ENCODE measurements around the gene GNAT3.

The GNAT3 gene

DNA sequence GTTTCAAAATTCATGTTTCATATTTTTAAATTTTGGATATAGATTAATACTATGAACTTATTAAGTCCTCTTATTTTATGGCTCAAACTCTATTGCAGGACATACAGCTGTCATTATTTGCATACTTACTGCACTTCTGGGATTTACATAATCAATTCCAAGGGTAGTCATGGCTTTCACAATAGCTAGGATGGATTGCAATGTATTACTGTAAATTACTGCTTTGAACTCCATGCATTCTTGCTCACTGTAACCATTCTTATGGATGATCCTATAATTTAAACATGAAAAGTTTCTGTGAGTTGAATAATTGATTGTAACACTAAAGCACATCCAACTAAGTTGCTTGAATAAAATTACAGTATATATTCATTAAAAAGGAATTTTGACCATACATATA lies 23.5 kb downstream of the GNAT3 start:
- H3K4me2 ChIP-seq (ENCODE audit: low read depth, low read length, poor library complexity, severe bottlenecking), result no peak overlapping the region
- H3K36me3 ChIP-seq (ENCODE audit: insufficient read depth, low read length), result no peaks in the 10 kb centered on the region
- H3K4me3 ChIP-seq (ENCODE audit: low read length, poor library complexity, severe bottlenecking), result no peak overlapping the region
- no peak overlapping the region for H2AFZ ChIP-seq (ENCODE audit: low read length)
- no peak overlapping the region for H3K9ac ChIP-seq (ENCODE audit: low read depth, low read length, poor library complexity, severe bottlenecking)
- TF ChIP-seq EZH2phosphoT487 (IDR thresholded peaks at IDR 0.05; ENCODE audit: borderline replicate concordance), result no peak
- TF ChIP-seq, protein P1, sequence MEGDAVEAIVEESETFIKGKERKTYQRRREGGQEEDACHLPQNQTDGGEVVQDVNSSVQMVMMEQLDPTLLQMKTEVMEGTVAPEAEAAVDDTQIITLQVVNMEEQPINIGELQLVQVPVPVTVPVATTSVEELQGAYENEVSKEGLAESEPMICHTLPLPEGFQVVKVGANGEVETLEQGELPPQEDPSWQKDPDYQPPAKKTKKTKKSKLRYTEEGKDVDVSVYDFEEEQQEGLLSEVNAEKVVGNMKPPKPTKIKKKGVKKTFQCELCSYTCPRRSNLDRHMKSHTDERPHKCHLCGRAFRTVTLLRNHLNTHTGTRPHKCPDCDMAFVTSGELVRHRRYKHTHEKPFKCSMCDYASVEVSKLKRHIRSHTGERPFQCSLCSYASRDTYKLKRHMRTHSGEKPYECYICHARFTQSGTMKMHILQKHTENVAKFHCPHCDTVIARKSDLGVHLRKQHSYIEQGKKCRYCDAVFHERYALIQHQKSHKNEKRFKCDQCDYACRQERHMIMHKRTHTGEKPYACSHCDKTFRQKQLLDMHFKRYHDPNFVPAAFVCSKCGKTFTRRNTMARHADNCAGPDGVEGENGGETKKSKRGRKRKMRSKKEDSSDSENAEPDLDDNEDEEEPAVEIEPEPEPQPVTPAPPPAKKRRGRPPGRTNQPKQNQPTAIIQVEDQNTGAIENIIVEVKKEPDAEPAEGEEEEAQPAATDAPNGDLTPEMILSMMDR (conservative IDR thresholded peaks at IDR 0.05; ENCODE audit: low read length), result no peak
- no peaks in the 10 kb centered on the region for H3K4me1 ChIP-seq (ENCODE audit: insufficient read depth, low read length, poor library complexity, severe bottlenecking)
- no peaks in the 10 kb centered on the region for H3K27me3 ChIP-seq (ENCODE audit: insufficient read depth, low read length, poor library complexity, severe bottlenecking)
- H3K9me3 ChIP-seq (ENCODE audit: insufficient read depth, low read depth, low read length), result no peaks in the 10 kb centered on the region
- no peaks in the 10 kb centered on the region for H4K20me1 ChIP-seq (ENCODE audit: insufficient read depth, low read length, poor library complexity, severe bottlenecking)
- H3K9me2 ChIP-seq (replicated peaks; ENCODE audit: low read depth, low read length), result no peaks in the 10 kb centered on the region
- H3F3A ChIP-seq (ENCODE audit: low read depth), result no peaks in the 10 kb centered on the region
- no peaks in the 10 kb centered on the region for H3K79me2 ChIP-seq (ENCODE audit: insufficient read depth, low read length)

DNA sequence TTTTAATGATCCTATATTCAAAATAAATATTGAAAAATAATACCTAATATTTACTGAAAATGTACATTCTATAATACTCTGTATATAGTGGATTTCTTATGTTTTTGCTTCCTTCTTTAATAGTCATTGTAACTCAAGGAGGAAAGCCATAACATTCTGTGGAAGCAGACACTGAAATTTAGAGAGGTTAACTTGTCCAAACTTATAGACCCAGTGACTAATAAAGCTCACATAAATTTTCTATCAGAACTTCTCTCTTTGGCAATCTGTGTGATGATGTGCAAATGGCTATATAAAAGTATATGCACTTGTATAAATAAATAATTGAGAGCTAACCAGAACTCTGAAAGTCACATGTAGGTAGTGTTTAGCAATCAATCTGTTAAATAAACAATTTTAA lies 26.1 kb downstream of the GNAT3 start:
- no peaks in the 10 kb centered on the region for H3K79me2 ChIP-seq (ENCODE audit: insufficient read depth, low read length)
- no peak overlapping the region for H3K9ac ChIP-seq (ENCODE audit: low read depth, low read length, poor library complexity, severe bottlenecking)
- H3K4me1 ChIP-seq (ENCODE audit: insufficient read depth, low read length, poor library complexity, severe bottlenecking), result no peaks in the 10 kb centered on the region
- no peaks in the 10 kb centered on the region for H3K9me2 ChIP-seq (replicated peaks; ENCODE audit: low read depth, low read length)
- H4K20me1 ChIP-seq (ENCODE audit: insufficient read depth, low read length, poor library complexity, severe bottlenecking), result no peaks in the 10 kb centered on the region
- no peak overlapping the region for H3K4me2 ChIP-seq (ENCODE audit: low read depth, low read length, poor library complexity, severe bottlenecking)
- H3K9me3 ChIP-seq (ENCODE audit: insufficient read depth, low read depth, low read length), result no peaks in the 10 kb centered on the region
- H2AFZ ChIP-seq (ENCODE audit: low read length), result no peak overlapping the region
- TF ChIP-seq, protein P1 (conservative IDR thresholded peaks at IDR 0.05; ENCODE audit: low read length), result no peak
- TF ChIP-seq EZH2phosphoT487 (IDR thresholded peaks at IDR 0.05; ENCODE audit: borderline replicate concordance), result no peak
- no peaks in the 10 kb centered on the region for H3F3A ChIP-seq (ENCODE audit: low read depth)
- H3K27me3 ChIP-seq (ENCODE audit: insufficient read depth, low read length, poor library complexity, severe bottlenecking), result no peaks in the 10 kb centered on the region
- no peaks in the 10 kb centered on the region for H3K36me3 ChIP-seq (ENCODE audit: insufficient read depth, low read length)
- H3K4me3 ChIP-seq (ENCODE audit: low read length, poor library complexity, severe bottlenecking), result no peak overlapping the region

DNA sequence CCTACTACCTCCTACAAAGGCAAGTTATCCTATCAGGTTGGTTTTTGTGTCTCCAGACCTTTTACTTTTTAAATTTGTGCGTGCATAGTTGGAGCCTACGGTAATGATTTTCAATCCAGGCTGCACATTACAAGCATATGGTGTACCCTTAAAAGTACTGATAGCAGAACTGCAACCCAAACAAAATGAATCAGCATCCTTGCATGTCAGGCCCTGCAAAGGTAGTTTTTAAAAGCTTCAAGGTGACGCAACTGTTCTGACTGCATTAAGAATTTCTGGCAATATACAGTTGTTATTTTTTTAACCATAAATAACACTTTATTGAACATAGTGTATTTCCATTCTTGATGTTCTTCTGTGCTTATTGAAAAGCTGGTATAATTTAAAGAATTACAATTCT lies 28.9 kb downstream of the GNAT3 start:
- Histone ChIP-seq H3K79me2 (ENCODE audit: insufficient read depth, low read length) (no peaks in the 10 kb centered on the region), H2AFZ (ENCODE audit: low read length) (no peak overlapping the region), H3F3A (ENCODE audit: low read depth) (no peaks in the 10 kb centered on the region), H3K9me2 (replicated peaks; ENCODE audit: low read depth, low read length) (no peaks in the 10 kb centered on the region), H3K9ac (ENCODE audit: low read depth, low read length, poor library complexity, severe bottlenecking) (no peak overlapping the region), H3K4me3 (ENCODE audit: low read length, poor library complexity, severe bottlenecking) (no peak overlapping the region), H3K36me3 (ENCODE audit: insufficient read depth, low read length) (no peaks in the 10 kb centered on the region), H4K20me1 (ENCODE audit: insufficient read depth, low read length, poor library complexity, severe bottlenecking) (no peaks in the 10 kb centered on the region), H3K4me2 (ENCODE audit: low read depth, low read length, poor library complexity, severe bottlenecking) (no peak overlapping the region), H3K4me1 (ENCODE audit: insufficient read depth, low read length, poor library complexity, severe bottlenecking) (no peaks in the 10 kb centered on the region), H3K27me3 (ENCODE audit: insufficient read depth, low read length, poor library complexity, severe bottlenecking) (no peaks in the 10 kb centered on the region), H3K9me3 (ENCODE audit: insufficient read depth, low read depth, low read length) (no peaks in the 10 kb centered on the region)
- TF ChIP-seq, protein P1 (conservative IDR thresholded peaks at IDR 0.05; ENCODE audit: low read length), result no peak
- TF ChIP-seq EZH2phosphoT487 (IDR thresholded peaks at IDR 0.05; ENCODE audit: borderline replicate concordance), result no peak
